B cell (primary cell): ENCODE measurements around the gene CENPB.

Experiments used
- CTCF ChIP-seq: fragments of 200-600 bp; IDR thresholded peaks from one replicate; pipeline ENCODE4 v1.8.0; 2022; ENCODE audit warnings: antibody characterized with exemption, mild to moderate bottlenecking
- EZH2 ChIP-seq: IDR thresholded peaks from 2 replicates; pipeline ENCODE4 v1.6.1; 2012; ENCODE audit warnings: borderline replicate concordance, low read depth, mild to moderate bottlenecking, moderate library complexity, low read length; ENCODE audit not compliant: insufficient read depth, poor library complexity, severe bottlenecking

GRCh38 chr20:3754276-3754630 lies 32.3 kb downstream of the CENPB start:
- no peak for TF ChIP-seq CTCF
- TF ChIP-seq EZH2, result no peak
